HG03039 (cell line): ENCODE measurements around the gene PTGES3.
"Not testable (repeated sequence)": the region's sequence is repeated elsewhere in the genome, so short reads cannot be mapped to it uniquely, and the experiment has no call there.

Source experiments
- ATAC-seq: cut with Tn5 transposase; IDR thresholded peaks from one replicate; pipeline ENCODE4 v1.9.1; 2021; ENCODE audit warnings: mild to moderate bottlenecking, moderate library complexity; ENCODE audit not compliant: unreplicated experiment

The PTGES3 gene

GRCh38 chr12:56657416-56658379 lies 30.4 kb downstream of the PTGES3 start:
- no peak for ATAC-seq

GRCh38 chr12:56653781-56654180 lies 34.3 kb downstream of the PTGES3 start:
- not testable (repeated sequence) for ATAC-seq

- ATAC-seq: not testable (repeated sequence)
Measured at GRCh38 chr12:56648023-56648422, 40.1 kb downstream of the PTGES3 start.

GRCh38 chr12:56645717-56646446 lies 42.2 kb downstream of the PTGES3 start, which contains the start of gene ATP5F1B:
Gene ATP5F1B (minus strand): TSS chr12:56645984. CDS start chr12:56645963, 21 bp downstream.
- ATAC-seq: peak; percentile 96

GRCh38 chr12:56645201-56645716 lies 42.8 kb downstream of the PTGES3 start:
- ATAC-seq: no peak

- no peak for ATAC-seq
Measured at GRCh38 chr12:56644654-56645053, 43.4 kb downstream of the PTGES3 start.

- ATAC-seq: no peak
Measured at GRCh38 chr12:56641219-56641618, 46.9 kb downstream of the PTGES3 start.

- ATAC-seq: no peak
Measured at GRCh38 chr12:56637621-56638020, 50.5 kb downstream of the PTGES3 start.

- peak; percentile 48 for ATAC-seq
Measured at GRCh38 chr12:56636675-56637540, 51.2 kb downstream of the PTGES3 start.

- ATAC-seq: peak; percentile 38
Measured at GRCh38 chr12:56635806-56636674, 52.0 kb downstream of the PTGES3 start.

- no peak for ATAC-seq
Measured at GRCh38 chr12:56634837-56635791, 53.0 kb downstream of the PTGES3 start.

GRCh38 chr12:56634242-56634836 lies 53.7 kb downstream of the PTGES3 start:
- no peak for ATAC-seq

GRCh38 chr12:56633468-56634241 lies 54.4 kb downstream of the PTGES3 start:
- ATAC-seq: no peak

GRCh38 chr12:56632701-56633467 lies 55.2 kb downstream of the PTGES3 start:
- ATAC-seq: no peak

- no peak for ATAC-seq
Measured at GRCh38 chr12:56631790-56632700, 56.0 kb downstream of the PTGES3 start.
